ENCODE measurements around the gene PIK3R1. TPM values are rescaled to one million over a fixed set of nuclear protein-coding genes. Genes with fewer than 3 reads are reported as not detected.
A peak's percentile ranks its signal among the peaks of the same experiment; 100 is the strongest.

Gene PIK3R1
- total RNA-seq, 1 donor from 2014 or later: 60.0 TPM

GRCh38 chr5:68303754-68304420 is 88.3 kb downstream of the PIK3R1 start:
- no peaks in the 10 kb centered on the region for H3K9me3 Mint-ChIP-seq
- peaks cover 52% of the 10 kb centered on the region for H3K4me1 Mint-ChIP-seq (ENCODE audit: low read depth)
- no peak for DNase-seq (ENCODE audit: low spot score)

GRCh38 chr5:68304421-68305052 is 89.0 kb downstream of the PIK3R1 start:
- Mint-ChIP-seq H3K9me3 (no peaks in the 10 kb centered on the region), H3K27me3 (ENCODE audit: low read depth) (peaks cover 7% of the 10 kb centered on the region), H3K4me3 (ENCODE audit: low read depth) (no peak overlapping the region), H3K36me3 (ENCODE audit: low read depth) (peaks cover 33% of the 10 kb centered on the region), H3K27ac (no peak overlapping the region), H3K4me1 (ENCODE audit: low read depth) (peaks cover 45% of the 10 kb centered on the region)
- DNase-seq (ENCODE audit: low spot score): no peak
- intact Hi-C loops (cut with micrococcal nuclease): loop anchor here (5.0 kb wide), 1 partner anchor 158 kb away; no protein-coding TSS in a partner anchor

More at GRCh38 chr5:68303754-68304420, 88.3 kb downstream of the PIK3R1 start:
- Mint-ChIP-seq H3K27ac (peak overlapping the region; percentile 74), H3K36me3 (ENCODE audit: low read depth) (peaks cover 40% of the 10 kb centered on the region), H3K4me3 (ENCODE audit: low read depth) (no peak overlapping the region), H3K27me3 (ENCODE audit: low read depth) (peaks cover 7% of the 10 kb centered on the region)
- intact Hi-C loops (cut with micrococcal nuclease): loop anchor here (1.0 to 5.0 kb wide), 7 partner anchors 11 to 158 kb away; no protein-coding TSS in a partner anchor

- DNase-seq (ENCODE audit: low spot score): no peak
- Mint-ChIP-seq H3K36me3 (ENCODE audit: low read depth) (peaks cover 25% of the 10 kb centered on the region), H3K27me3 (ENCODE audit: low read depth) (peaks cover 10% of the 10 kb centered on the region), H3K9me3 (no peaks in the 10 kb centered on the region), H3K27ac (no peak overlapping the region), H3K4me1 (ENCODE audit: low read depth) (peaks cover 40% of the 10 kb centered on the region), H3K4me3 (ENCODE audit: low read depth) (no peak overlapping the region)
- intact Hi-C loops (cut with micrococcal nuclease): no loop called here
These were observed 89.8 kb downstream of the PIK3R1 start for GRCh38 chr5:68305223-68305870.

DNA sequence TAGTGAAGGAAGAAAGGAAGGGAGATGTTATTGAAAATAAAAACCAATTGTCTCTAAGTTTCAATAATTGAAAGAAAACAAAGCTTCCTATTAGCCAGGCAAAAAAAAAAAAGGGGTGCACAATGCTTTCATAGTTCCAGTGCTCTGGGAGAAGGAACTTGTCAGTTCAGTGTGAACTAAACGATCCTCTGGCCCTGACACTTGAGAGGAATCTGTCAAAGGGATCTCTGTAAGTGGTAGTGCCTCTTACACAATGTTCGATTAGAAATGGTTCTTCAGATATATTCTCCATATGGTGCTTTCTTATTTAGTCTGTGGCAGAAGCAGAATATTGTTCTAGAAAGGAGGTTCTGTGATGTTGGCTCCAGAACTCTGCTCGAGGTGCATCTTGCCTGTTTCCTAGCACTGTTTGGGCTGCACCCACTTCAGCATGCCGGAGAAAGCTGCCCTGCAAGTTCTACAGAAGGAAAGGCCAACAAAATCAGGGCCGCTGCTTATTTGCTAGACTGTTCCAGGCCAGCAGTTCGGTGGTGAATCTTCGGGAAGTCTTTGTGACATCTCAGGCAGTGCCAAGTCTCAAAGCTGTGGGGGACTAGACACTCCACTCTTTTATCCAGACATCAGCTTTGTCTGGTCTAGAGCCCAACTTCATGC is 90.9 kb downstream of the PIK3R1 start:
- H3K27ac Mint-ChIP-seq: no peak overlapping the region
- H3K36me3 Mint-ChIP-seq (ENCODE audit: low read depth): peaks cover 17% of the 10 kb centered on the region
- H3K4me1 Mint-ChIP-seq (ENCODE audit: low read depth): peaks cover 32% of the 10 kb centered on the region
- H3K9me3 Mint-ChIP-seq: no peaks in the 10 kb centered on the region
- intact Hi-C loops (cut with micrococcal nuclease): no loop called here
- H3K4me3 Mint-ChIP-seq (ENCODE audit: low read depth): no peak overlapping the region
- DNase-seq (ENCODE audit: low spot score): no peak
- peaks cover 10% of the 10 kb centered on the region for H3K27me3 Mint-ChIP-seq (ENCODE audit: low read depth)

- Mint-ChIP-seq H3K4me1 (ENCODE audit: low read depth) (peaks cover 19% of the 10 kb centered on the region), H3K4me3 (ENCODE audit: low read depth) (no peak overlapping the region), H3K27ac (no peak overlapping the region), H3K9me3 (no peaks in the 10 kb centered on the region), H3K27me3 (ENCODE audit: low read depth) (peaks cover 4% of the 10 kb centered on the region), H3K36me3 (ENCODE audit: low read depth) (no peaks in the 10 kb centered on the region)
- no peak for DNase-seq (ENCODE audit: low spot score)
- intact Hi-C loops (cut with micrococcal nuclease): no loop called here
These were observed 97.8 kb downstream of the PIK3R1 start for GRCh38 chr5:68313336-68313735.

DNA sequence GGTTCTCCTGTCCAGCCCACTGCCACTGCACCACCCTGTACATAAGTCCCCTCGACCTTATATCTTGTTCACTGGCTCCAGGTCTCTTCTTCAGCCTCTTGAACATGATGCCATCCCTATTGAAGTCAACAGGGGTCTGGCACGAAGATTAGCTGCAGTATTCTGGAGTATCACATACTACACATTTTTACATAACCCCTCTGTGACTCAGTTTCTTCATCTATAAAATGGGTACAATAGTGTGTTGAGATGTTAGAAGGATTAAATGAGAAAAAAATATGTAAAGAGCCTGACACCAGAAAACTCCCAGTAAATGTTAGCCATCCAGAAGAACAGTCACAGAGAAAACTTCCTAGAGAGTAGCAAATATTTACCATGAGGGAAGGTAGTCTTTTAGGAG is 98.9 kb downstream of the PIK3R1 start:
- H3K4me3 Mint-ChIP-seq (ENCODE audit: low read depth): no peak overlapping the region
- DNase-seq (ENCODE audit: low spot score): no peak
- no peaks in the 10 kb centered on the region for H3K36me3 Mint-ChIP-seq (ENCODE audit: low read depth)
- peaks cover 9% of the 10 kb centered on the region for H3K27me3 Mint-ChIP-seq (ENCODE audit: low read depth)
- H3K27ac Mint-ChIP-seq: no peak overlapping the region
- intact Hi-C loops (cut with micrococcal nuclease): no loop called here
- peaks cover 23% of the 10 kb centered on the region for H3K4me1 Mint-ChIP-seq (ENCODE audit: low read depth)
- H3K9me3 Mint-ChIP-seq: no peaks in the 10 kb centered on the region

- no peaks in the 10 kb centered on the region for H3K36me3 Mint-ChIP-seq (ENCODE audit: low read depth)
- H3K27ac Mint-ChIP-seq: peak overlapping the region; percentile 11
- no peak overlapping the region for H3K4me3 Mint-ChIP-seq (ENCODE audit: low read depth)
- H3K27me3 Mint-ChIP-seq (ENCODE audit: low read depth): peaks cover 16% of the 10 kb centered on the region
- H3K9me3 Mint-ChIP-seq: no peaks in the 10 kb centered on the region
- intact Hi-C loops (cut with micrococcal nuclease): loop anchor here (1.0 kb wide), 1 partner anchor 12 kb away; no protein-coding TSS in a partner anchor
- DNase-seq (ENCODE audit: low spot score): peak; percentile 13
- peaks cover 26% of the 10 kb centered on the region for H3K4me1 Mint-ChIP-seq (ENCODE audit: low read depth)
These were observed 100.2 kb downstream of the PIK3R1 start for GRCh38 chr5:68315679-68316271.

- peaks cover 21% of the 10 kb centered on the region for H3K27me3 Mint-ChIP-seq (ENCODE audit: low read depth)
These were observed 100.9 kb downstream of the PIK3R1 start for GRCh38 chr5:68316469-68316868.

DNA sequence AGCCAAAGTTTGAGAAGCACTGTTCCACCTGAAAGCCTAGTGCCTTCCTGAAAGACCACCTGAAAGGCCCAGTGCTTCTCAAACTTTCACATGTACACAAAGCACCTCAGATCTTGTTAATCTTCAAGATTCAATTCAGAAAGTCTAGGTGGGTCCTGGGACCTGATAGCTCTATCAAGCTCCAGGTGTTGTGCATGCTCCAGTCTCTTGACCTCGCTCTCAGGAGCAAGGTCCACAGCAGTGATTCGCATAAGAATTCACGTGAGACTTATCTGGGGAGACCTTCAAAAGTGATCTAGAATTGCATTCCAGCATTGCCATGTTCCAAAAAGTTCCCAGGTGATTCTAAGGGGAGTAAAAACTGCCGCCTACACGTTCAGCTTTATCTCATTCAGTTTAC is 102.1 kb downstream of the PIK3R1 start:
- no peaks in the 10 kb centered on the region for H3K9me3 Mint-ChIP-seq
- peaks cover 26% of the 10 kb centered on the region for H3K4me1 Mint-ChIP-seq (ENCODE audit: low read depth)
- no peak for DNase-seq (ENCODE audit: low spot score)
- no peak overlapping the region for H3K4me3 Mint-ChIP-seq (ENCODE audit: low read depth)
- H3K27ac Mint-ChIP-seq: no peak overlapping the region
- peaks cover 21% of the 10 kb centered on the region for H3K27me3 Mint-ChIP-seq (ENCODE audit: low read depth)
- no peaks in the 10 kb centered on the region for H3K36me3 Mint-ChIP-seq (ENCODE audit: low read depth)
- intact Hi-C loops (cut with micrococcal nuclease): no loop called here

More at GRCh38 chr5:68316469-68316868, 100.9 kb downstream of the PIK3R1 start:
- Mint-ChIP-seq H3K4me1 (ENCODE audit: low read depth) (peaks cover 26% of the 10 kb centered on the region), H3K36me3 (ENCODE audit: low read depth) (no peaks in the 10 kb centered on the region), H3K27ac (no peak overlapping the region), H3K4me3 (ENCODE audit: low read depth) (no peak overlapping the region), H3K9me3 (no peaks in the 10 kb centered on the region)
- intact Hi-C loops (cut with micrococcal nuclease): no loop called here
- no peak for DNase-seq (ENCODE audit: low spot score)

DNA sequence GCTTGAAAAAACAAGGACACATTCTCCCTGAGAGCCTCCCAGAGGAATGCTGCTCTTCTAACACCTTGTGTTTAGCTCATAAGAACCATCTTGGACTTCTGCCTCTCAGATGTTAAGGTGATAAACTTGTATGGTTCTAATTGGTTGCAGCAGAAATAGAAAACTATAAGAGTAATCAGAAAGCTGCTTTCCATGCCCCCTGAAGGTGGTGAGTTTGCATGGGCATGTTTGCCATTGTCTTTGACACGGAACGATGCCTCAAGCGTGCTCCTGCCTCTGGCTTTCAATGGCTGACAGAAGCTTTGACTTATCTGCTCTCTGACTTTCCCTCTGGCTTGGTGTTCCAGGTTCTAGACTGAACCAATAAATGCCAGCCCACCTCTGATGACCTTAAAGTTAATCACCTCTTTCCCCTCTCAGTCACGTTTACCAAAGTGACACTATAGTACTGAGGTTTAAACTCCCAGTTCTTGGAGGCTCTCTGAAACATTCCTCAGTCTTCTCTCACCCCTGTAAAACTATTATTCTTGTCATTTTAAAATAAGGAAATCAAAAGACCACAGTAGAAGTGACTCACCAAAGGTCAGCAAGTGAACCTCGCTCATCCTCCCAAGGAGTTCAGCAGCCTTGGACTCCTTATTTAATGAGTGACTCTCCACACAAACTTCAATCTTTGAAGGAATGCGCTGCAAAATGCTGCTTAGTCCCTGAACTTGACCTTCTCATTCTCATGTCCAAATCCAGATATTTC is 103.6 kb downstream of the PIK3R1 start:
- no peaks in the 10 kb centered on the region for H3K9me3 Mint-ChIP-seq
- no peaks in the 10 kb centered on the region for H3K36me3 Mint-ChIP-seq (ENCODE audit: low read depth)
- H3K4me1 Mint-ChIP-seq (ENCODE audit: low read depth): peaks cover 26% of the 10 kb centered on the region
- H3K27ac Mint-ChIP-seq: no peak overlapping the region
- peaks cover 21% of the 10 kb centered on the region for H3K27me3 Mint-ChIP-seq (ENCODE audit: low read depth)
- DNase-seq (ENCODE audit: low spot score): no peak
- intact Hi-C loops (cut with micrococcal nuclease): no loop called here
- no peak overlapping the region for H3K4me3 Mint-ChIP-seq (ENCODE audit: low read depth)

- Mint-ChIP-seq H3K36me3 (ENCODE audit: low read depth) (no peaks in the 10 kb centered on the region), H3K4me3 (ENCODE audit: low read depth) (no peak overlapping the region), H3K27ac (no peak overlapping the region), H3K4me1 (ENCODE audit: low read depth) (peaks cover 26% of the 10 kb centered on the region), H3K9me3 (no peaks in the 10 kb centered on the region), H3K27me3 (ENCODE audit: low read depth) (peaks cover 25% of the 10 kb centered on the region)
- intact Hi-C loops (cut with micrococcal nuclease): no loop called here
- no peak for DNase-seq (ENCODE audit: low spot score)
These were observed 104.3 kb downstream of the PIK3R1 start for GRCh38 chr5:68319706-68320412.

All from activated T-helper 2 cell treated with anti-CD3 and anti-CD28 coated beads, Interferon-gamma antibody, Interleukin-2, Interleukin-4, amounts not matched to agents 10 μg/mL and 5 μg/mL and 100 μg/mL, durations not matched to agents 14 hours and 24 hours and 36 hours (primary cell).